Fibroblast of the aortic adventitia (primary cell): ENCODE results near the gene EFHD2. TPM values are rescaled to one million over a fixed set of nuclear protein-coding genes. Genes with fewer than 3 reads are reported as not detected.

Experiments used
- DNase-seq: peaks from one replicate; pipeline ENCODE4 v3.0.0-alpha.2; 2010; ENCODE audit warnings: low read depth
- H3K4me3 ChIP-seq: 2 replicates; pipeline ENCODE4 v1.5.1; 2011; ENCODE audit warnings: low read depth, mild to moderate bottlenecking, control low read depth, low read length, moderate library complexity
- CTCF ChIP-seq: IDR thresholded peaks from 2 replicates; pipeline ENCODE4 v1.5.1; 2011; ENCODE audit warnings: mild to moderate bottlenecking, low read length, control low read depth, inconsistent platforms; ENCODE audit not compliant: insufficient read depth
- total RNA-seq: library from RNA; depleted of rRNA; stranded (reverse); fragments of >200 nt; gene quantifications from 2 replicates; pipeline ENCODE4 v1.2.3, GENCODE V29; 2012; ENCODE audit warnings: low replicate concordance

The EFHD2 gene
- total RNA-seq, 1 donor: 28.1 TPM

DNA sequence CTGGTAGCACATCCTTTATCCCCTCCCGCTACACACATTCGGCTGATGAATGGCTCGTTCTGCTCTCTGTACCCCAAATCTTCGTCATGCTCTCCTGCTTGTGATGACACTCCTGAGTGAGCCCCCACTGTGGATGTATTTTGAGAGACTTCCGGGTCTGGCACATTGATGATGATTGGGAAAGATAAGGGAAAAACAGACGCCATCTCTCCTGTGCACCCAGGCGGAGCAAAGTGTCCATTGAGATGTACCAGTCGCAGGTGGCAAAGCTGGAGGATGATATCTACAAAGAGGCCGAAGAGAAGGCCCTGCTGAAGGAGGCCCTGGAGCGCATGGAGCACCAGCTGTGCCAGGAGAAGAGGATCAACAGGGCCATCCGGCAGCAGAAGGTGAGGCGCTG is 27.9 kb upstream of the EFHD2 start:
- no peak for DNase-seq
- no peak for TF ChIP-seq CTCF
- H3K4me3 ChIP-seq: no peak overlapping the region

GRCh38 chr1:15382601-15383518 is 26.8 kb upstream of the EFHD2 start:
- no peak for DNase-seq
- no peak for TF ChIP-seq CTCF
- no peak overlapping the region for H3K4me3 ChIP-seq

DNA sequence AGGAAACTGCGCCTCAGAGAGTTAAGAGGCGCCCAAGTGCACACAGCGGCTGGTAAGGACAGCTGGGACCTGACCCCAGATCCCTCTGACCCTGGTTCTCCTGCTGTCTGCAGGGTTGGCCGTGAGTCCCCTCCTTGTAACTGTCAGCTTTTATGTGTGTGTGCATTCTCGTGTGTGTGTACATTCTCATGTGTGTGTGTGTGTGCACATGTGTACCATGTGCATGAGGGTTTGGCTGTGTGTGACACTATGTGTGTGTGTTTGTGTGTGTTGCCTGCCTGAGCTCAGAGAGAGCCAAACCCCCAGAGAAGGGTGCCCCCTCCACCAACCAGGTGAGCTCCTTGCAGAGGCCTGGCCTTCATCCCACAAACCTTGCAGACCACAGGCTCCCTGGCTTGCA is 25.9 kb upstream of the EFHD2 start:
- no peak for DNase-seq
- TF ChIP-seq CTCF: no peak
- H3K4me3 ChIP-seq: no peak overlapping the region

GRCh38 chr1:15384301-15384901 is 25.3 kb upstream of the EFHD2 start:
- peak; percentile 31 for DNase-seq
- no peak for TF ChIP-seq CTCF

DNA sequence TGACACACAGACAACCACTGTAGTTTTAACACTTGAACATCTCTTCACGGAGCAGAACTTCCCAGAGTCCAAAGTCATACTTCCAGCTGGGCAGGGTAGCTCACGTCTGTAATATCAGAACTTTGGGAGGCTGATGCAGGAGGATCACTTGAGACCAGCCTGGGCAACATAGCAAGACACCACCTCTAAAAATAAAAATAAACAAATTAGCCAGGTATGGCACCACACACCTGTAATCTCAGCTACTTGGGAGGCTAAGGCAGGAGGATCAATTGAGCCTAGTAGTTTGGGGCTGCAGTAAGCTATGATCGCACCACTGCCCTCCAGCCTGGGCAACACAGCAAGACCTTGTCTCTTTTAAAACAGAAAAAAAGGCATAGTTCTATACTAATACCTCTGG is 24.3 kb upstream of the EFHD2 start:
- no peak overlapping the region for H3K4me3 ChIP-seq
- no peak for TF ChIP-seq CTCF
- DNase-seq: no peak

More at GRCh38 chr1:15384301-15384901, 25.3 kb upstream of the EFHD2 start:
- no peak overlapping the region for H3K4me3 ChIP-seq

GRCh38 chr1:15386164-15386749 is 23.4 kb upstream of the EFHD2 start:
- no peak for TF ChIP-seq CTCF
- no peak overlapping the region for H3K4me3 ChIP-seq
- DNase-seq: no peak
